HepG2 (cell line): ENCODE measurements around the gene C14orf119. TPM values are rescaled to one million over a fixed set of nuclear protein-coding genes. Genes with fewer than 3 reads are reported as not detected.

Experiments used
- ATF7-NPFF ChIP-seq: sonication (generic); formaldehyde crosslinking; IDR thresholded peaks from 2 replicates; pipeline ENCODE4 v1.8.1; 2023; ENCODE audit warnings: mild to moderate bottlenecking, low read depth, missing genetic modification reagents, moderate library complexity
- EZH2 ChIP-seq: conservative IDR thresholded peaks from 2 replicates; pipeline ENCODE4 v1.6.1; 2012; ENCODE audit warnings: mild to moderate bottlenecking, low read depth, low read length, moderate library complexity
- HHEX ChIP-seq: IDR thresholded peaks from 2 replicates; pipeline ENCODE4 v1.6.1; 2016; ENCODE audit warnings: control low read depth
- IKZF1 ChIP-seq: fragments of 450-650 bp; IDR thresholded peaks from 2 replicates; pipeline ENCODE4 v1.7.1; 2016
- LCORL ChIP-seq, 2 experiments: fragments of 450-650 bp in 1 of 2; sonication (generic) in 1 of 2; formaldehyde crosslinking in 1 of 2; IDR thresholded peaks; 2 replicates each; pipeline versions ENCODE4 v1.5.0 to v1.6.1; 2017 to 2020; ENCODE audit warnings: antibody characterized with exemption in 1 of 2, missing genetic modification reagents in 1 of 2
- polyA plus RNA-seq, 8 experiments: library from polyadenylated mRNA; depleted of rRNA in 3 of 8; stranded (reverse) in 7 of 8; unstranded in 1 of 8; fragments of >200 nt; fragmentation: Illumina TruSeq in 4 of 8; extraction: Trizol in 4 of 8; gene quantifications; 2 replicates each; pipeline versions ENCODE4 v1.2.1 to v1.2.3, GENCODE V29; 2011 to 2016; ENCODE audit warnings: low read depth in 4 of 8, missing spikeins in 1 of 8, mixed read lengths in 1 of 8; ENCODE audit not compliant: insufficient read depth in 1 of 8
- total RNA-seq, 5 experiments: library from RNA; depleted of rRNA; stranded (reverse); fragments of >200 nt; fragmentation: Illumina TruSeq; extraction: Trizol; gene quantifications; 2 replicates each; pipeline ENCODE4 v1.2.3, GENCODE V29; 2016; ENCODE audit warnings: low read depth in 1 of 5
- TF ChIP-seq, protein P1 (sequence below): sonication (generic); formaldehyde crosslinking; IDR thresholded peaks from 2 replicates; pipeline ENCODE4 v1.4.0; 2020; ENCODE audit warnings: mild to moderate bottlenecking, low read depth, missing genetic modification reagents
- TF ChIP-seq, protein P2 (sequence below): IDR thresholded peaks from 2 replicates; pipeline ENCODE4 v1.6.1; 2016; ENCODE audit warnings: low read depth, control low read depth
- TF ChIP-seq, protein P3 (sequence below): sonication (generic); formaldehyde crosslinking; IDR thresholded peaks from 2 replicates; pipeline ENCODE4 v1.8.1; 2023; ENCODE audit warnings: missing genetic modification reagents, inconsistent platforms, borderline replicate concordance

The C14orf119 gene
- total and polyA plus RNA-seq, 2 of the 13 experiments (the other 11 are each of a cell fraction or from before 2014, with no cell fraction given), result 117 to 206 TPM

DNA sequence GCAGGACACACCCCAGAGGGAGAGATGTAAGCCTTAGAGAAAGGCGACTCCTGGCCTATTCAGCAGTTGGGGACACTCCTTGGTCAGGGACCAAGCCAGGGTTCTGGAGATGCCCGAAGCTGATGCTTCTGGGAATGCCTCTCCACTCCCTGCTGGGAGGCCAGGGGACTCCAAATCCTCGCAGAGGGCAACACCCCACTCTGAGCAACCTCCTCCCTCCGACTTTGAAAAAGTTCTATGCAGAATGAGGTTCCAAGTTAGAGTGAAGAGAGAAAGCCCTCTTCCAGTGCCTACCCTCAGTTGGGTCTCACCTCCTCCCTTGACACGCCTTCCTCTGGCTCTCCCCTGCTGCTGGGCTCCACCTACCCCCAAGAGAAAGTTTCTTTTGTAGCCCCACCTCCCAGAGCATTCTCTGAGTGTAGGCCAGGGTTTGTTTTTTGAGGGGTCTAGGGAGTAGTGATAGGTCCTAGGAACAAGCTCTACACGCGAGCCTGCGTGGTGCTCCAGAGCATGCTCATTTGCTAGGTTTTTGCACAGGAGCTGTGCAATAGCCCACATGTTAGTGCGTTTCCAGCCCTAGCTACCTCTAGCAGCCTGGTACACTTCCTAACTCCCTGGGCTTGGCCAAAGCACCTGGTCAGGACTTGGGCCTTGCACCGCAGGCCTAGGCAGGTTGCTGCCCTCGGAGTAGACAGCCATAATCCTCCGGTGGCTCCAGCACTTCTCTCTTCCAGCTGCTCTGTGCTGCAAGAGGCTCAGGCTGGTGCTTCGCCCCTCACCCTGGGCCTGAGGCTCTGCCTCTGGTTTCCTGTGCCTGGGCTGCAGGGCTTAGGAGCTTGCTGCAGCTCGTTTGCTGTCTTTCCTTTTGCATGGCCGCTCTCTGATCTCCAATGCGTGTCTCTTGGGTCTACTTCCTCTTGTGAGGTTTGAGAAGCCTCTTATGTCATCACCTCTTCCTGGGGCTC is 24.3 kb downstream of the C14orf119 start (continued):
- no peak for TF ChIP-seq LCORL (IDR thresholded peaks at IDR 0.05)
- TF ChIP-seq LCORL (CRISPR knock-in tag; IDR thresholded peaks at IDR 0.05), result no peak
- TF ChIP-seq IKZF1, result no peak
- TF ChIP-seq, protein P1, sequence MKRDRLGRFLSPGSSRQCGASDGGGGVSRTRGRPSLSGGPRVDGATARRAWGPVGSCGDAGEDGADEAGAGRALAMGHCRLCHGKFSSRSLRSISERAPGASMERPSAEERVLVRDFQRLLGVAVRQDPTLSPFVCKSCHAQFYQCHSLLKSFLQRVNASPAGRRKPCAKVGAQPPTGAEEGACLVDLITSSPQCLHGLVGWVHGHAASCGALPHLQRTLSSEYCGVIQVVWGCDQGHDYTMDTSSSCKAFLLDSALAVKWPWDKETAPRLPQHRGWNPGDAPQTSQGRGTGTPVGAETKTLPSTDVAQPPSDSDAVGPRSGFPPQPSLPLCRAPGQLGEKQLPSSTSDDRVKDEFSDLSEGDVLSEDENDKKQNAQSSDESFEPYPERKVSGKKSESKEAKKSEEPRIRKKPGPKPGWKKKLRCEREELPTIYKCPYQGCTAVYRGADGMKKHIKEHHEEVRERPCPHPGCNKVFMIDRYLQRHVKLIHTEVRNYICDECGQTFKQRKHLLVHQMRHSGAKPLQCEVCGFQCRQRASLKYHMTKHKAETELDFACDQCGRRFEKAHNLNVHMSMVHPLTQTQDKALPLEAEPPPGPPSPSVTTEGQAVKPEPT (CRISPR knock-in tag), result no peak
- 0 out of 2 replicates have a peak, but pooled peaks have one; percentile 42 for TF ChIP-seq ATF7-NPFF (CRISPR knock-in tag)
- TF ChIP-seq, protein P2, sequence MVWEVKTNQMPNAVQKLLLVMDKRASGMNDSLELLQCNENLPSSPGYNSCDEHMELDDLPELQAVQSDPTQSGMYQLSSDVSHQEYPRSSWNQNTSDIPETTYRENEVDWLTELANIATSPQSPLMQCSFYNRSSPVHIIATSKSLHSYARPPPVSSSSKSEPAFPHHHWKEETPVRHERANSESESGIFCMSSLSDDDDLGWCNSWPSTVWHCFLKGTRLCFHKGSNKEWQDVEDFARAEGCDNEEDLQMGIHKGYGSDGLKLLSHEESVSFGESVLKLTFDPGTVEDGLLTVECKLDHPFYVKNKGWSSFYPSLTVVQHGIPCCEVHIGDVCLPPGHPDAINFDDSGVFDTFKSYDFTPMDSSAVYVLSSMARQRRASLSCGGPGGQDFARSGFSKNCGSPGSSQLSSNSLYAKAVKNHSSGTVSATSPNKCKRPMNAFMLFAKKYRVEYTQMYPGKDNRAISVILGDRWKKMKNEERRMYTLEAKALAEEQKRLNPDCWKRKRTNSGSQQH, result 0 out of 2 replicates have a peak, but pooled peaks have one; percentile 32
- TF ChIP-seq, protein P3, sequence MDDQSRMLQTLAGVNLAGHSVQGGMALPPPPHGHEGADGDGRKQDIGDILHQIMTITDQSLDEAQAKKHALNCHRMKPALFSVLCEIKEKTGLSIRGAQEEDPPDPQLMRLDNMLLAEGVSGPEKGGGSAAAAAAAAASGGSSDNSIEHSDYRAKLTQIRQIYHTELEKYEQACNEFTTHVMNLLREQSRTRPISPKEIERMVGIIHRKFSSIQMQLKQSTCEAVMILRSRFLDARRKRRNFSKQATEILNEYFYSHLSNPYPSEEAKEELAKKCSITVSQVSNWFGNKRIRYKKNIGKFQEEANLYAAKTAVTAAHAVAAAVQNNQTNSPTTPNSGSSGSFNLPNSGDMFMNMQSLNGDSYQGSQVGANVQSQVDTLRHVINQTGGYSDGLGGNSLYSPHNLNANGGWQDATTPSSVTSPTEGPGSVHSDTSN, result no peak
- 0 out of 2 replicates have a peak, but pooled peaks have one; percentile 23 for TF ChIP-seq EZH2
- TF ChIP-seq HHEX (CRISPR knock-in tag), result no peak
